ENCODE measurements around the gene MAL.
"Not testable (repeated sequence)": the region's sequence is repeated elsewhere in the genome, so short reads cannot be mapped to it uniquely, and the experiment has no call there.

Gene MAL

DNA sequence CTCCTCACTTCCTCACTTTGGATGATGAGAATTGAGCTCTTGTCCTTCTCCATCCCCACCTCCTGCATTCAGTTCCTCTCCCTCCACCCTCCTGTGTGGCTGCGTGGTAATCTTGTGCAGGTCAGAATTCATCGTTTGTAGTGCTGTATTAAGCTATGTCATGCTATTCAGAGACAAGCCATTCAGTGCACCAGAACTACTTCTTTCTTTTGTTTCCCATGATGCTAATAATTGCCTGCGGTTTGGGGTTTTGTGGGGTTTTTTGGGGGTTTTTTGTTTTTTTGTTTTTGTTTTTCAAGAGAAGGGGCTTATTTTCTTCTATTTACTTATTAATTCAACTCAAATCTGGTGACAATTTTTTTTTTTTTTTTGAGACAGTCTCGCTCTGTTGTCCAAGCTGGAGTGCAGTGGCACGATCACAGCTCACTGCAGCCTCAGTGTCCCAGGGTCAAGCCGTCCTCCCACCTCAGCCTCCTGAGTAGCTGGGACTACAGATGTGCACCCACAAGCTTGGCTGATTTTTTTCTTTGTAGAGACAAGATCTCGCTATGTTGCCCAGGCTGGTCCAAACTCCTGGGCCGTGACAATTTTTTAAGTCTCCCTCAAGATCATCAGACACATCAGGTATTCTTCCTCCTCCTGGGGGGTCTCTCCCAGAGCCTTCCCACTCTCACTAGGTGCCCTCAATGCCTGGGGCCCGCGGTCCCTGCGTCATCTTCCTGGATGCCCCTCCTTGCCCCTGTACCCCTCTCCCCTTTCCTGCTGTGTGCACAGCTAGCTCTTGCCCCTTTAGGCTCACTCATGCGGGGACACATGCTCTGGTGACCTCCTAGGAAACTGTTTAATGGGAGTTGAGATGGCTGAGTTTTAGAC is 37.8 kb downstream of the MAL start:
- no peak for DNase-seq (ENCODE audit: low spot score)

DNA sequence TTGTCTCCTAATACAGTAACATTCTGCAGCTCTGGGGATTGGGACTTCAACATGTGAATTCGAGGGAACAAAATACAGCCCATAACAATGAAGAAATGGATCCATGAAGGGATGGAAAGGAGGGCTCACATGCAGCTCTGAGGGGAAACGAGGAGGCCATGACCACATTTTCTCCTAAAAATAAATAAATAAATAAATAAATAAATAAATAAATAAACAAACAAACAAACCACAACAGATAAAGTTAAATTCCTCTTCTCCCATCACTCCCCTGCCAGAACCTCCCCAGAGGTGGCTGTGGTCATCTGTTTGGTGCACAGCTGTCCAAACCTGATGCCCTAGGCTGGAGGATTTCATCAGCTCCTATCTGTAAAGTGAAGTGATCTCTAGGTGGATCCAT is 42.7 kb downstream of the MAL start:
- DNase-seq (ENCODE audit: low spot score), result no peak

DNA sequence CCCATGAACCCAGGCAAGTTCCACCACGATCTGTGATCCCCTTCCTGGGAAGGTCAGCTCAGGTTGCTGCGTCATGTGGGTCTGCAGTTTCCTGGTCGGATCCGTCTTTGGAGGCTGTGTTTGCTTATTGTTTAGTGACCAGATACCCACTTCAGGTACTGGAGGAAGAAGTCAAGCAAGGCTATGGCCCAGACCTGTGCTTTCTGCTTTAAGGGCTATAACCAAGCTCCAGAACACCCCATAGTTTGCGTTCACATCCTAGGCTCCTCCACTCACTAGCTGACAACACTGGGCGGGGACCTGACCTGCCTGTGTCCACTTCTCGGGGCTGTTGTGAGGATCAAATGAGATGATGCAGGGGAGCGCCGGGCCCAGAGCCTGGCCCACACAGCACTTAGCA is 44.0 kb downstream of the MAL start:
- no peak for DNase-seq (ENCODE audit: low spot score)

DNA sequence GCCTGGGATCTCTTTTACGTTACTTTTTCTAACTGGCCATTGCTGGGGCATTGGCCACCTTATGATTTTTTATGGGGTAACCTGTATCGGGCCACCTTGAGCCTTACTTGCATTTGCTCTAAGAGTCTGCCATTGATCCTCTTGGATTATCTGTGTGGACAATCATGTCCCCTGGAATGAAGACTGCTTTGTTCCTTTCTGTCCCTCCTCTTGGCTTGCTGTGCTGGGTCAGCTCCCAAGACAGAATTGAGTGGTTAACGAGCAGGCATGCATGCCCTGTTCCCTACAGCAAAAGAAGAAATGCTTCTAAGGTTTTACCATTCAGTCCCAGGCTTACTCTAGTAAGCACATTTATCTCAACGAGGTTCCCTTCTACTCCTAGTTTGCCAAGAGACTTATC is 46.3 kb downstream of the MAL start:
- no peak for DNase-seq (ENCODE audit: low spot score)

DNA sequence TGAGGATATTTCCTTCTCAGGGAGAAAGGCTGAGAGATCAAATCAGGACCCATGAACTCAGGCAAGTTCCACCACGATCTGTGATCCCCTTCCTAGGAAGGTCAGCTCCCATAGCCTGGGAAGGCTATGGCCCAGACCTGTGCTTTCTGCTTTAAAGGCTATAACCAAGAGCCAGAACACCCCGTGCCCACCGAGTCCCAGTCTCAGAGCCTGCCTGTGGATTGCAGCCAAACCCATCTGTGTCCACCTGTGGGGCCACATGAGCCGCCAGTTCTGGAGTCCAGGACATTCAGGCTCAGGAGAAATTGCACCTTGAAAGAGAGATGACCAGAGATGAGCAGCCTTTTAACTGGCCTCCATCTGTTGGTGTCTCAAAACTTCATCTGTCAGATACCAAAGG is 46.9 kb downstream of the MAL start:
- no peak for DNase-seq (ENCODE audit: low spot score)

DNA sequence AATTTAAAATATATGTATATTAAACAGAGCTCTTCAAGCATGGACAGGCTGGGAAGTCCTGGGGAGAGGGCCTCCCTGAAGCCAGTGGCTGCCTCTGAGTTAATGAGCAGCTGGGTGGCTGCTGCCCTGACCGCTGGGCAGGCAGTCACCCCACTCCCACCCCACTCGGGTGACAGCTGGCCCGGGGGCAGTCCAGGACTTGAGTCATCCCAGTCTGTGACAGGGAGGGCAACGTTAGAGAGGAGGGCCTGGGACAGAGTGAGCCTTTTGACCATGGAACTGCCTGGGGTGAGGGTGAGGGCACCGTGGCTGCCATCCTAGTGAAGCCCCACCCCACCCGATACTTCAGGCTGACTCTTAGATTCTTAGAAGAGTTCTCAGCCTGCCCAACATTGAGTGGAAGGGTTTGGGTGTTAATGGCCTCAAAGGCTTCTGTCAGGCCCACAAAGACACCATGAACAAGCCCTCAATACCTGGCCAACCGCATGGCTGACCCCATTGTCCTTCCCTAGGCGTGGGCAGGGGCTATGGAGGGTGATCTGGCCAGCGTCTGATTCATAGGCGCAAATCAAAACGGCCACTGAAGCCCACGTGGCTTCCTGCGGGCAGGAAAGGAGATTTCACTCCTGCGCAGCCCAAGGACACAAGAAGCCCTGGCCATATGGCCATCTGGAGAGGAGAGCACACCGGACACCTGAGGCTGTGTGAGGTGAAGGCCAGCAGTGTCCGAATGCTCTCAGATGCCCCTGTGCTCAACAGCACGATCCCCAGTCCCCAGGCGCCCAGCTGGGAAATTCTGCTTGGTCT is 48.6 kb downstream of the MAL start:
- DNase-seq (ENCODE audit: low spot score), result peak; percentile 27

DNA sequence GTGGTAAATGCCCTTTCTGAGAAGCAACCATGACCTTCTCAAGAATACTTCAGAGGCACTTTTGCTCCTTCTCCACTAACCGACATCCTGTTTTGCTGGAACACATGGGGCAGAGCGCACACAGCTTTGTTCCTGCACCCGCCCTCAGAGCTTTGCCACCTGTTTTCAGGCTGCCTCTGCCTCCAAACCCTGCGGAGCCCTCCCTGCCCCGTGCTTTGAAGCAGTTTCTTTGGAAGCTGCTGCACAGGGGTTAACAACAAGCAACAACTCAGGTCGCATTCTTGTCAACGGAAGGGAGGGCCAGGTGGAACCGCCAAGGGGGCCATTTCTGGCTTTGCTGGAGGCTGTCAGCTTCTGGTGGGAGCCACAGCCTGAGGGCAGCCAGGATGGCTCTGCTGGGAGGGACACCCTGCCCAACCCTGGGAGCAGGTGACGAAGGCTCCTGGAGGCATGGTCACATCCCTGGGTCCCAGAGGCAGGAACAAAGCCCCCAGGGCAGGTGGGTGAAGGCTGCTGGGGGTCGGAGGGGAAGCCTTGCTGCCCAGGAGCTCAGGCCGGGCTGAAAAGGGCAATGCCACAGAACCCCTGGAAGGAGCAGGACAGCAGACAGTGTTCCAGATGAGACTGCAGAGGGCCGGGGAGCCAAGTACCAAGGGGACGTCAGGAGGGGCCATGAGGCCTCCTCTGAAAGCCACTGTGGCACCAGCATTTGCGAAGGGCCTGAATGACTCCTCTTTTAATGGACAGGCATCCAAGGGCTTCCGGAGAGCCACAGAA is 49.3 kb downstream of the MAL start:
- peak; percentile 85 for DNase-seq (ENCODE audit: low spot score)

DNA sequence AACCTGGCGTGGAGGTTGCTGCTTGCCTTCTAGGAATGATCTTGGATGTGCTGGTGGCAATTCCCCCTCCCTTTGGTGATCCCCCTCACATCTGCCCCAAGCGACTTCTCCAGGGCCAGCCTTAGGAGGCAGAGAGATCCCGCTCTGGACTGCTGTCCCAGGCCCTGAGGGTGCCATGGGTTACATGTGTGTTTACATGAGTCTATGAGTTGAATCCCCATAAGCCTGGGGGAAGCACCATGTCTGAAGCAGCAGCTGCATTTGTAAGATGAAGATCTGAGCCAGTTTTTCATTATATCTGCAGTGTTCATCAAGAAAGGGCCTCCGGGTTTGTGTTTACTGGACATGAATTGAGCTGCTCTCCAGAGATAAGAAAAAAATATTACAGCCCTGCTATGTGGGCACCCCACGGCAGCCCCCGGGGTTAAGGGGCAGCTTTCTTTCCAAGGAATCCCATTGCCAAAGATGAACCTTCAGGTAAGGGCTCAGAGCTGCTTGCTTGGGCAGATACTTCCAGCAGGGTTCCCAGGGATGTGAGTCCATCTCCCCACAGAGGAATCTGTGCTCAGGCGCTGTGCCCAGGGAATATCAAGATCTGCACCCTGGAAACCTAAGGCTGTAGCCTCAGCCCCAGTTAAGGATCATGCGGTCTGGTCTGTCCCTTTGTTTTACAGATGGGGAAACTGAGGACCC is 50.1 kb downstream of the MAL start:
- DNase-seq (ENCODE audit: low spot score), result no peak

DNA sequence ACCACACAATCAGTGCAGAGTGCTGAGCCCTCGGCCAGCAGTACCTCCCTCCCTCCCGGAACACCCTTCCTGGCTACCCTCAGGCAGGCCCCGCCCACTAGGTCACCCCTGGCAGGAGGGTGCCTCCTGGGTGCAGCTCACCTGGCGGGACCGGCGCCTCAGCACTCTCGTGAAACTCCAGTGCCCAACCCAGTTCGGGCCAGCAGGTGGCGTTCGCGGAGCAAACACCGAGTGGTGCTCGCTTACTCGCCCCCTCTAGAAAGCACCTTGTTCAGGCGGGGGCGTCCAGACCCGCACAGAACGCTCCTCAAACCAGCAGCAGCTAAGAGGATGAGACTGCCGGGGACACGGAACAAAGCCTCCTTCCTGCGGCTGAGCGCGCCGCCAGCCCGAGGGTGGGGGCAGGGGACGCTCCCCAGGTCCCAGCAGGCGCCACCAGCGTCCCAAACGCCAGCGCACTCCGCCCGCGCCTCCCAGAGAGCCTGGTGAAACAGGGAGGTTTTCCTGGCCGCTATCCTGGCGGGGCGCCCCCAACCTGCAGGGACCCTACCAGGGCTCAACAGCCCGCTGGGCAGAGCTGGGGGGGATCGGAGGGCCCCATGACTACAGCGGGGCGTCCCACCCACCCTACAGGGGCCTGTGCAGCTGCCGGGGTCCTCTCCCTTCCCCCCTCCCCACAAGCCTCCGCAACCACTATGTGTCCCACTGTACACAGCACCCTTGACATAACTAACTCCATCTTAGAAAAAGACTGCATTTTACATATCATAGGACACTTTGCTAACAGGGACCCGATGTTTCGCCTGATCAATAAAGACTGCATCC is 51.4 kb downstream of the MAL start:
- peak; percentile 92 for DNase-seq (ENCODE audit: low spot score)

DNA sequence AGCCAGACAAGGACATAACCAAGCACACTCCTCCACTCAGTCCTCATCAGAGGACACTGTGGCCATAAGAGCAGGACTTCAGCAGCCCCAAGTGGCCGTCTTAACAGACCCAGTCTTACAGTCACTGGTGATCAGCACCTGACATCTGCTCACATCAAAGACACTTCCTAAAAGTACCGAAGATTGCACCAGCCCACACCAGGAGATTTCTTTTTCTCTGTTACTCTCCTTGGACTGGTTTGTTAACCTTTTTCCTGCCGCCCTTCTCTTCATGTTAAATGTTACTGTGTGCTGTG is 52.0 kb downstream of the MAL start:
- DNase-seq (ENCODE audit: low spot score), result no peak

DNA sequence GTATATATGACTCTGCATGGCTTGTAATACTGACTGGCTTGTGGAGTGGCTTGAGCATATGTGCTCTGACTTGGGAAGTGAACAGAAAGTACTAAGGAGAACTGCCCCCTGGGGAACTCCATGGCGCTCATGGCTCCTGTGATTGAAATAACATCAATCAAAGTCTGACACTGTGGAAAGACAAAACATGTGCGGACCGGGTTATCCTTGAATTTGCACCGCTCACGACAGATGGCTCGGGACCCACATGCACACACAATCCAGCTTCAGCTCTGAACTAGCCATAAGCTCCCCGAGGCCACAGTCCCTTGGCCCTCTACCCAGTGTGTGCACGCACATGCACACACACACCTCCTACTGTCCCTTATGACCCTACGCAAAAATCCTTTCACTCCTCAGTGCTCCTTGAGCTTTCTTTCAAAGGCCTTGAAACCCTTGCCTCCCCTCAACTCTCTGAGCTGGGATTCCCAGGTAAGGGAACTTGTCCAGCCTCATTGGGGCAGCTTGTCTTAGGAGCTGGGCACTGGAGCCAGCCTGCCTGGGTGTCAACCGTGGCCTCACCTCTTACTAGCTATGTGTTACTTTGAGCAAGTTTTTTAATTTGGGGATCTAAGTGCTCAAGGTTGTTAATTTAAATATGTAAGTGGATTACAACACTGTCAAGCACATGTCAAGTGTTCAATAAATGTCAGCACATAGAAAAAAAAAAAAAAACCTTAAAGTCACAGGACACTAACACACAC is 52.5 kb downstream of the MAL start:
- no peak for DNase-seq (ENCODE audit: low spot score)

DNA sequence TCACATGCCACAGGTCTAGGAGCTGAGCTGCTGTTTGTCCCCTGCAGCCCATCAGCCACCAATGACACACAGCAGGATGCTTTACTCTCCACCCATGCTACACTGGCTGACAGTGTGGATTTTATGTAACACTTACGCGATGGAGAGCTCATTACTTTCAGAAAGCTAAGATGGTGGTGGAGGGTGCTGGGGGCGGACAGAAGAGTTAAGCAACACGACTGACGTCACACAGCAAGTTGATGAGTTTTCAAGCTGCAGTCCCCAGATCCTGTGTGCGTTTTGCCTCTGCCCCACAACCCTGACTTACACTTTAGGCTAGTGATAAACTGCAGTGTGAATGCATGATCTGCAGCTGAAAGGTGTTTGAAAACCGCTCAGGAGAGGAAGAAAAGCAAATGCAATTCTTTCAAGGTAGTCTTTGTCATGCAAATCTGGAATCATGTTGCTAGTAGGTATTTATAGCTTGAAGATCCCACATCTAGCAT is 53.7 kb downstream of the MAL start:
- no peak for DNase-seq (ENCODE audit: low spot score)

DNA sequence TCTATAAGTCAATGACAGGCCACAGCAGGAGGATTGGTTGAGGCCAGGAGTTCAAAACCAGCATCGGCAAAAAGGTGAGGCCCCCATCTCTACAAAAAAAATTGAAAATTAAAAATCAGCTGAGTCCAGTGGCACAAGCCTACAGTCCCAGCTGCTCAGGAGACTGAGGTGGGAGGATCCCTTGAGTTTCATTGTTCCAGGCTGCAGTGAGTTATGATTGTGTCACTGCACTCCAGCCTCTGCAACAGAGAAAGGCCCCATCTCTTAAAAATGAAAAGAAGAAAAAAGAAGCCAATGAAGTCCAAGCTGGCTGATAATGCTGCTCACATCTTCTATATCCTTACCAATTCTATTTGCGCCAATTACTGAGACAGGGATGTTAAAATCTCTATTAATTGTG is 57.0 kb downstream of the MAL start:
- DNase-seq (ENCODE audit: low spot score), result no peak

DNA sequence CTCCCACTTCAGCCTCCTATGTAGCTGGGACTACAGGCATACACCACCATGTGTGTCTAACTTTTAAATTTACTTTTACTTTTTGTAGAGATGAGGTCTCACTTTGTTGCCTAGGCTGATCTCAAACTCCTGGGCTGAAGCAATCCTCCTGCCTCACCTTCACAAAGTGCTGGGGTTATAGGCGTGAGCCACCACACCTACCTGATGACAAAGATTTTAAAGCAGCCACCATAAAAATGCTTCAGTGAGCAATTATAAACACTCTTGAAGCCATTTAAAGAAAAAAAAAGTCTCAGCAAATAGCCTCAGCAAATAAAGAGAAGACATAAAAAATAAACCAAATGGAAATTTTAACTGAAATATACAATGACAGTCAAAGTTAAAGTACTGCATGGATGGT is 60.5 kb downstream of the MAL start:
- no peak for DNase-seq (ENCODE audit: low spot score)

DNA sequence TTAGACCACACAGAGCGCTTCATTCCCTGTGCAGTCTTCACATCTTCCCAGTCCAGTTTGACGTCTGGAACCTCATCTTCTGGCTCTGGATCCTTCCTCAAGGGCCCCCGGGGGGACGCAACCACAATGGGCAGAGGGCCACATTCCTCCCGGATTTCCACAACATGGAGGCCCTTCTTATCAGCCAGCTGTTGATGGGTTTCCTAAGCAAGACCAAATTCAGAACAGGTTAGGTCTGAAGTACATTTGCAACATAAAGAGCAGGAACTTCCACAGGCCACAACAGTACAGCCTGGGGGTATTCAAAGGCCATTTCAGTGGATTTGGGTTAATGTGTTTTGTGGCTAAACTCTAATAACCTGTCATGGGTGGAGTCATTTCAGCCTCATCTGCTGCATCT is 61.9 kb downstream of the MAL start:
- no peak for DNase-seq (ENCODE audit: low spot score)

DNA sequence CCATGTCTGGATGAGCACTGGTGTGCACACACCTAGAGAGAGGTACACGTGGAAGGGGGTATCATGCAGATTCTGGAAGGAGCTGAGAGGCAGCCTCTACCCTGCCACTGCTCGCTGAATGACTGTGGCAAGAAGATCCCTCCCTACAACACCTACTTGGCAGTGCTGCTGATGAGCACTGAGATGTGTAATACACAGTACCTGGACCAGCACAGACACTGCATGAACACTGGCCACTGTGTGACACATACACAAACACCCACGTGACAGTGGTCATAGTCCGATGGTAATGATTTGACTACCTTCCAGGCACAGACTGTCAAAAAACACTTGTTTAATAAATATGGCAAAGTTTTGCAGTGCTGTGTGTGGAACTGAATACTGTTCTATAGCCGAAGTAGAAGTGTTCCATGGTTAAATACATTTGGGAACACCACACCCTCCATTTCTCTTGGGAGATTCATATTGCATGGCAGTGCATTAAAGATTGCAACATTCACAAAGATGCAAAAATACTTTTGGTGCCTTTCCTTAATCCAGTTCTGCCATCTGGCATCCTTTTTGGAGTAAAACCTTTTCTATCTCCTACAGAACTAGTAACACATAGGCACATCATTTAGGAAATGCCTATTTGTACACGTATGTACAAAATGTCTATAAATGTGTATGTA is 66.5 kb downstream of the MAL start:
- no peak for DNase-seq (ENCODE audit: low spot score)

DNA sequence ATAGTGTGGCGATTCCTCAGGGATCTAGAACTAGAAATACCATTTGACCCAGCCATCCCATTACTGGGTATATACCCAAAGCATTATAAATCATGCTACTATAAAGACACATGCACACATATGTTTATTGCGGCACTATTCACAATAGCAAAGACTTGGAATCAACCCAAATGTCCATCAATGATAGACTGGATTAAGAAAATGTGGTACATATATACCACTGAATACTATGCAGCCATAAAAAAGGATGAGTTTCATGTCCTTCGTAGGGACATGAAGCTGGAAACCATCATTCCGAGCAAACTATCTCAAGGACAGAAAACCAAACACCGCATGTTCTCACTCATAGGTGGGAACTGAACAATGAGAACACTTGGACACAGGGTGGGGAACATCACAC is 72.8 kb downstream of the MAL start:
- not testable (repeated sequence) for DNase-seq (ENCODE audit: low spot score)

DNA sequence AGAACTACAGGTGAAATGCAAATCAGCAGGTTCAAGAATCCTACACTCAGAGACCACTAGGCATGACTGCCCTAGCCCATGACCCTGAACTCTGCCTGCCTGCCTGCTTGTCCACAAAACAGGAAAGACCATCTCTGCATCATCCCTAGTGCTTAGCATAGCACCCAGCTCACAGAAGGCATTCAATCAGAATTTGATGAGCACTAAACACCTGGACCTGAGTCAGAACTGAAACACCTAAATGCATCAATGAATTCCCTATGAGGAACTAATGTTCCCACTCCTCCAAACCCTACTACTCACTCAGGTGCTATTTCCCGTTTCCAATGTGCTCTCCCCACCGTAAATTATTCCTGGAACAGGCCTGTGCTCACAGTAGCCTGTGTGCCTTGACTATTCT is 74.4 kb downstream of the MAL start:
- DNase-seq (ENCODE audit: low spot score), result no peak
